ENCODE measurements around the gene SYT17.

SYT17 gene

GRCh38 chr16:19307587-19308241, 139.7 kb downstream of the SYT17 start:
- no peak for DNase-seq

DNA sequence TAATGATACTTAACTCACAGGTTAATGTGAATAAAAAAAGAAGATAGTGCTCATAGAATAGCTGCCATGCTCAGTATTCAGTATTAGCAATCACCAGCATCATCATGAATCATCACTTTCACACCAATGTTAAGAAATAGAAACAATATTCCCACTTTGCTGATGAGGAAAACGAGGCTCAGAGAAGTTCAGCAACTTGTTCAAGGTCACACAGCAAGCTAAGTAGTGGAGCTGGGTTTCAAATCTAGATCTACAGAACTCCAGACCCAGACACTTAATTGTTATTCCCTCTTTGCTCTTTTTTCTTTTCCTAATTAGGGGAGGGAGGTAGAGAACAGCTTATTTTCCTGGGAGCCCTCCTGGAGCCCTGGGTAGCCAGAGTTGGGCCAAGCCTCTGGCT, 140.4 kb downstream of the SYT17 start:
- no peak for DNase-seq

DNA sequence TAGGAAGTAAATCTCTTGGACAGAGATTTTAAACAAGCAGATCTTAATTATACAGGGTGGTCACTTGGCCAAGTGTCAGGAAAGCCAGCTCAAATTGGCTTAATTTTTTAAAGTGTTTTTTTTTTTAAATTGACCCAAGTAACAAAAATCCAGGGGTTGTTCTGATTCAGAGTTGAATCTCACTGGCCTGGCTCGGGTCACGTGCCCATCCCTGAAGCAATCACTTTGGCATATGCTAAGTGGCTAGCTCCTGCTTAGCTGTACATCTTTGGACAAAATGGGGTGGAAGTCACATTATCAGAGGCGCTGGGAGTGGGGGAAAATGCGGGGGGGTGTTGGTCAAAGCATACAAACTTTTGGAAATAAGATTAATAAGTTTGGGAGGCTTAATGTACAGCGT, 141.1 kb downstream of the SYT17 start:
- no peak for DNase-seq

DNA sequence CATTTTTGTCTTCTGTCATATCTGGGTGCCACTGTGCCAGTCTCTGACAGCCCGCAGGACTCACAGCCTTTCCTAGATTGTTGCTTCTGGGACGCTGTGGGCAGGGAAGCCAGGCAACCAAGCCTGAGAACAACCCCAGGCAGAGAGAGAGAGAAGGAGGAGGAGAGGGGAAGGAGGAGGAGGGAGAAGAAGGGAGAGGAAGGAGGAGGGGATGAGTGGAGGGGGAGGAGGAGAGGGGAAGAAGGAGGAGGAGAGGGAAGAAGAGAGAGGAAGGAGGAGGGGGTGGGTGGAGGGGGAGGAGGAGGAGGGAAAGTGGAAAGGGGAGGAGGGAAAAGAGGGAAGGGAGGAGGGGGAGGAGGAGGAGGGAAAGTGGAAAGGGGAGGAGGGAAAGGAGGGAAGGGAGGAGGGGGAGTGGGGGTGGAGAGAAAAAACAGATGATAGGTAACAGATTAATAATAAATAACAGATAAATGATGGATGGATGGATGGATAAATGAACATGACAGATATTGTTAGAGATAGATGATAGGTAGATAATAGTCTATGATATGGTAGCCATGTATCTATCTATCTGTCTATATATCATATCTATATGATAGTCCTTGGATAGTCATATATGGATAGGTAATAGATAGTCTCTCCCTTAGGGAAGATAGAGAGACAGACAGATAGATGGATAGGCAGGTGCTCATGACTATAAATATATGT, 146.8 kb downstream of the SYT17 start:
- DNase-seq = no peak

DNA sequence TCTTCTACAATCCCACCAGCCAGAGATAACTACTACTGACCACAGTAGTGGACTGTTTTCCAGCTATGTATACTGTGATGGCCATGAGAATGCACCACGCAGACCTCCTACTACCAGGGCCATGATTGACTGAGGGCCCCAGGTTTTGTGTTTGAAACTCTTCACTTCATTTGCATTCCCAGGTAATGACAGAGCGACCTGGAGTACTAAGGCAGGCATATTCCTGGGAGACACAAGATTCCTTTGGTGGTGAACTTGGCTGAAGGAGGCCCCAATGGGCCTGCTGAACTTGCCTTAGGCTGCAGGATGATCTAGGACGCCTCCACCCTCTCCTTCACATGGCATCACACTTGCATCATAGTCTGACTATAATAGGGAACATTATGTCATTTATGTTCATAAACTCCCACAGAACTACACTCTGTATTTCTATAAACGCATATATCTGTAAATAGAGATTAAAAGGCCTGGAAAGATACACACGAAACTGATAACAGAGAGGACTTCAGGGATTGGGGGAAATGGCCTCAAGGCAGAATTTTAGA, 147.9 kb downstream of the SYT17 start:
- DNase-seq = no peak

DNA sequence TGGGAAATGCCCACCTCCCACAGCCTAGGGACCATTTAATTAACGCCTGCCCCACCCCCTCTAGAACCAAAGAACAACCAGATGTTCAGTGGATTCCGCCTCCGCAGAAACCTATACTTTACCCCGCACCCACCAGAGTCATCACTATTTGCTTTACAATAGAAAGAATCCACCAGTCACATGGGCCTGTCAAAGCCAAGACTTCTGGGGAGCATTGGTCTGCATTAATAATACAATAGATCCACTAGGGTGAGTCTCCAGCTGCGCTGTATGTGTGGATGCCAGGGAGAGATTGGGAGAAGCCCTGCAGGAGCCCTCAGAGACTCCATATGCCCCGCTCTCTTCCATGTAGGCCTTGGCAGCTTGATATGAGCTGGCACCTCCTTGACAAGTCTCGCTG, 148.8 kb downstream of the SYT17 start:
- no peak for DNase-seq
